DND-41 (cell line): Measurements from ENCODE around the gene PCDHGA1.

Source experiments
- CTCF ChIP-seq: IDR thresholded peaks from 2 replicates; pipeline ENCODE4 v1.5.1; 2012; ENCODE audit warnings: borderline replicate concordance, low read length, moderate library complexity, mild to moderate bottlenecking; ENCODE audit not compliant: poor library complexity, severe bottlenecking; ENCODE audit errors: extremely low read depth
- EZH2 ChIP-seq: IDR thresholded peaks from 3 replicates; pipeline ENCODE4 v1.6.1; 2012; ENCODE audit warnings: borderline replicate concordance, low read depth, mild to moderate bottlenecking, moderate library complexity, low read length, inconsistent platforms; ENCODE audit not compliant: severe bottlenecking

GRCh38 chr5:141543053-141543452 is 212.7 kb downstream of the PCDHGA1 start:
- no peak for TF ChIP-seq EZH2
- TF ChIP-seq CTCF: no peak
